ENCODE data around the gene HOXD10.

HOXD10 gene

GRCh38 chr2:176096243-176096985 lies 20.2 kb upstream of the HOXD10 start:
- no peak for FAIRE-seq

DNA sequence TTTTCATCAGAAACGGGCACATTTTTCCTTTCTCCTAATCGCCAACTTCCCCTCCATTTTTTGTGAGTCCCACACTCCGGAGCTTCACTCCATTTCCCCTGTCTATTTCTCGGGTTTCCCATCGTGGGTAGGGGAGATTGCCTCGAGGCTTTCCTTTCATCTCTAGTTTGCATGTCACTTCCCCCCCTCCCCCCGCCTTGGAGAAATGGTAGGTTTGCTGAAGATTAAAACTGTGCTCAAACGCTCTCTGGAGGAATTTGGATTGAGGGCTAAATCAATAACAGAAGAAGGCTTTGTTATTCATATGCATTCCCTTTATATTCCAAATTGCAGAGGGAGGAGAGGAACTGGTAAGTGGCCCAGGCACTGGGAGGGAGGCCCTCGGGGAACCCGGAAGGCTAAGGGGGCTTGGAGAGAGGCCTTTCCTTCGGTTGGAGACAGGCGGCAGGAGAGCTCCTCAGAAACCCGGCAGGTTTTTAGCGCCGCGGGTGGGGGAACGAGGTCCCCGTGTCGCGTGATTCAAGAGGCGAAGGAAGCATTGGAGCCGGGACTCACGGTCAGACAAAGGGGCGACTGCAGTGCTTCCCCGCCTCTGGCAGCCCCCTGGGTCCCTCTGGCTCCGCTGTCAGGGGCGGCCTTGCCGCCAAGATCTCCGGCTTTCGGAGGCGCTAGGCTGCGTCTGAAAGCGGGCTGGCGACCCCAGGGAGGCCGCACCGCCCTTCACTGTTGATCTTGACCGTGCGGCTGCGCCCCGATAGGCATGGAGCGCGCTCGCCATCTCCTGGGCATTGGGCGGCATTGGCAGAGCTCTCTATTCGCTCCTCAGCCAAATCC lies 19.4 kb upstream of the HOXD10 start:
- no peak for FAIRE-seq

GRCh38 chr2:176097820-176098365 lies 18.7 kb upstream of the HOXD10 start:
- FAIRE-seq = no peak

- FAIRE-seq = no peak
Observed at GRCh38 chr2:176098366-176099158, 18.0 kb upstream of the HOXD10 start.

DNA sequence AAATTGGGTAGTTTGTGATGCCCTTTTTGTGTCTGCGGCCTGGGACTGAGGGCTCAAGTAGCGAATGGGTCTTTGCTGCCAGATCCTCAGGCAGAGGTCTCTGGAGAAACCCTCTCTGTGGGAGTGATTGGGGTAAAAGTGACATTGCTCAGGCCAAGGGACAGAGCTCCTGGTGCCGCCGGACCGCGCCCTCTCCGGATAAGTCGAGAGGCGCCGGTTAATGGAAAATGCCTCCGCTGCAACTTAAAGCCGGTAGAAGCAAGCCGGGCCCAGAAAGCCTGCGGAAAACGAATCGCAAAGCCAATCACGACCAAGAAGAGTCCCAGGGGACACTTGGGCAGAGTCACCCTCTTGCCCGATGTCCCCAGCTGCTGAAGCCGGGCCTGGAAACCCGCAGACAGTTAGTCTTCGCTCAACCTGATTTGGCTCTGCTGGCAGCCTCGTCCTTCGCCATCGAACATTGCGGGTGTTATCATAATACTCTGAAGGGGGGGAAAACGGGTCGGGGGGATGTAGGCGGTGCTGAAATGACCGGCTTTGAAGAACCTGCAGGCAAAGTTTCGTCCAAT lies 17.3 kb upstream of the HOXD10 start:
- no peak for FAIRE-seq

- no peak for FAIRE-seq
Observed at GRCh38 chr2:176099728-176100546, 16.6 kb upstream of the HOXD10 start, which contains the start of gene HOXD12. TSS of gene HOXD12 (plus strand) at chr2:176099795. CDS start at chr2:176099802, 7 bp downstream.

DNA sequence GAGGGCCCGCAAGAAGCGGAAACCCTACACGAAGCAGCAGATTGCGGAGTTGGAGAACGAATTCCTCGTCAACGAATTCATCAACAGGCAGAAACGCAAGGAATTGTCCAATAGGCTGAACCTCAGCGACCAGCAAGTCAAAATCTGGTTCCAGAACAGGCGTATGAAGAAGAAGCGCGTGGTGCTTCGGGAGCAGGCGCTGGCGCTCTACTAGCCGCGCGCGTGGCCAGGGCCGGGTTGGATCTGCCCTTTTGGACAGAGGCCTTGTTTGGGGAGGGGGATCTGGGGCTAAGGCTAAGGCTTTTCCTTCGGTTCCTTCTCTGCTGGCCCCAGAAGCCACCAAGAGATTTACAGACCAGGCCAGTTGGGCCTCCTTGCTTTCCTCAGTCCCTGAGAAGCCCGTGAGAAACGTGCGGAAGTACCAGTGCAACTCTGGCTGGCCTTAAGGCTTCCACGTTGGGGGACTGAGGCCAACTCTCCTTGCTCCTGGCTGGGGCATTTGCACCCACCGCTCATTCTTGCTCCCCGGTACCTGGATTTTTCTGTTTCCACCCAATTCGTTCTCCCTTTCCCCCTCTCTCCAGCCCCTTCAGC lies 15.9 kb upstream of the HOXD10 start:
- no peak for FAIRE-seq

- FAIRE-seq = no peak
Observed at GRCh38 chr2:176101216-176101830, 15.3 kb upstream of the HOXD10 start.

DNA sequence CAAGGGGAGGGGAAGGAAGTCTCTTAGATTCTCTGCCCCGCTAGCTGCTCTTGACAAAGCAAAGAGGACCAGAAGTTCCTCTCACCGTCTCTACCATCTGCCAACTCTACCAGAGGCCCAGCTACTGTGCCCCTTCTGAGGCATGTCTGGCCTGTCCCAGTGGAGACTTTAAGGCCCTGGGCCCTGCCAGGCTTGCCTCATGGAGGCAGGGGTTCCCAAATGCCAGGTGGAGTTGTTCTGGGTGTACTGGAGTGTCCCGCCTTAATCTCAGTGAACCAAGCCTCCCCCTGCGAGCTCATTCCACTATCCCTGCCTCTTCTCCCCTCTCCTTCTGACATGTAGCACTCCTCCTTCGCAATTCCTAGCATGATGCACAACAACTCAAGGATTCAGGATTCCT lies 14.7 kb upstream of the HOXD10 start:
- no peak for FAIRE-seq

- FAIRE-seq = no peak
Observed at GRCh38 chr2:176102309-176102866, 14.2 kb upstream of the HOXD10 start.

DNA sequence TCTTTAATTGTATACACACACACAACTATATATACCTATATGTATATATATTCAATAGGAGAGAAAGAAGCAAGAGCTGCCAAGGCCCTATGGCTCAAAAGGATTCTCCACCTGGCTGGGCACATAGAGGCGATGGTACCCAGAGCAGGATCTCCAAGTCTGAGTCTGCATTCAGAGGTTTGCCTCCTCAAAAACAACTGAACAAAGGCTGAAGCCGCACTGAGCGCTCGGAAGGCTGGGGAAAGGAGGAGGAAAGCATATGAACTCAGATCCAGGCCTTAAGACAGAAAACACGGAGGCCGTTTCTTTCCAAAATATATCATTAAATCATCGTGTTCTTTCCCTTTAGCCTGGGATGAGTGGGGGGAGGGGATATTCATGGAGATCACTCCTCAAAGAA lies 13.4 kb upstream of the HOXD10 start:
- FAIRE-seq = no peak

- FAIRE-seq = no peak
Observed at GRCh38 chr2:176103742-176104315, 12.7 kb upstream of the HOXD10 start.

DNA sequence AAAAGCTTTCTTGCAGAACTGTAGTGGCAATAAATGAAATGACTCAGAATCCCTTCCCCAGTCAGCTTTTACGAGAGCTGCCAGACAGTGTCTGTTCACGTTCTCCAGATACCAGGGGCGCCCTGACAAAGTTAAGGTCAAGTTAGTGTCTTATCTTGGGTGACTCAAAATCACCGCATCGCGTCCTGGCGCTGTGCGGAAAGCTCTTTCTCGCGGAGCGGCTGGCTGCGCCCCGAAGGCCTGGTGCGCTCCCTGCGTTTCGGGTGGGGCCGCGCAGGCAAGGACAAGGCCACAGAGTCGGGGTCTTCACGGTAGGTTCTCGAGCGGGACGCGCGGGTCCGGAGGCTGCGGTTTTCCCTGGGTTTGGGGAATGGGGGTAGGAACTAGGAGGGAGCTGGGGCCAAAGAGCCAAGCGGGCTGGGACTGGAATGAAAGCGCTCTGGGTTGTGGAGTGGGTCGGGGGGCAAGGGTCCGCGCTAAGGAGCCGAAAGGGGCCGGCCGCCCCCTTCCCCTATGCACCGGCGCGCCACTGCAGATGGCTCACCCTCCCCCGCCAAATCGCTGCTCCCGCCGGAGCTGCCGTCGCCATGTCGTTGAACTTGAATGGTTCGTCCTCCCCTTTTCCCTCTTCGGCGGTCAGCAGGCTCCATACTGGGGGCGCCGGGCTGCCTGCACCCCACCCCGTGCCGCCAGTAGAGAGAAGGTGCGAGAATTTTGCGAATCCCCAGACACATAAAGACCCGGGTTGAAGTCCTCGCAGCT lies 12.1 kb upstream of the HOXD10 start:
- no peak for FAIRE-seq

GRCh38 chr2:176105078-176105729 lies 11.4 kb upstream of the HOXD10 start:
- no peak for FAIRE-seq

GRCh38 chr2:176105730-176106580 lies 10.6 kb upstream of the HOXD10 start:
- no peak for FAIRE-seq

DNA sequence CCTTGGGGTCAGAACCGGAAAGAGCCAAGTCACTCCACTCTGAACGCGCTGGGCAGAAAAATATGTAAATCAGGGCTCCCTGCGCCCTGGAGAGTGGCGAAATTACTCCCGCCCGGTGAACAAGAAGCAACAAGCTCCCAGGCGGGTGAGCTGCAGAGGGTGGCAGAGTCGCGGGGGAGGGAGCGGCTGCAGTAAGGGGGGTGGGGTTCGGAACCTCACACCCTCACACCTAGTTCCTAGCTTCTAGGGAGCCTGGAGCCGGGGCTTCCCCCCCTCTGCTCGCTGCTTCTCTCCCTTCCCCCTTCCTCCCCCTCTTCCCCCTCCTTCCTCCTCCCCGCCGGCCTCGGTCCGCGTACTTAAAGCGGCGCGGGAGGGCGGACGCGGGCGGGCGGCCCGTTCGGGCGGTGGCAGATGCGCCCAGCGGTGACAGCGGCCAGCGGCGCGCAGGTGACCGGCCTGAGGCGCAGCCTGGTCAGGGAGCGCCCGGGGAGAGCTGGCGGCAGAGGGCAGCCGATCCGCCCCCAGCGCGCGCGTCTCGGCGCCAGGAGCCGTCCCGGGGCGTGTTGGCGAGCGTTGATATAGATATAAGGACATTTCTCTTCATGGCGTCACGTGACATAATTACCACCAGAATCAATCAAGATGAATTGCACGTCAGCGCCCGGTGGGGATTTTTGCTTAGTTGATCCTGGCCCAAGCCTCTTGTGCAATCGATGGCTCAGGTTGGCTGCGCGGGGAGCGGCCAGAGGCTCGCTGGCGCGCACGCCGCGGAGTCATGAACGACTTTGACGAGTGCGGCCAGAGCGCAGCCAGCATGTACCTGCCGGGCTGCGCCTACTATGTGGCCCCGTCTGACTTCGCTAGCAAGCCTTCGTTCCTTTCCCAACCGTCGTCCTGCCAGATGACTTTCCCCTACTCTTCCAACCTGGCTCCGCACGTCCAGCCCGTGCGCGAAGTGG lies 9.7 kb upstream of the HOXD10 start, which contains the start of gene HOXD11:
Gene HOXD11, plus strand, starts transcription at position 700 of the 959 bp plus-strand sequence. Its CDS starts 76 bp downstream, at position 776.
- FAIRE-seq = no peak

Measured in A204.1 (cell line).